ENCODE measurements around the gene SCN4B.

Gene SCN4B

DNA sequence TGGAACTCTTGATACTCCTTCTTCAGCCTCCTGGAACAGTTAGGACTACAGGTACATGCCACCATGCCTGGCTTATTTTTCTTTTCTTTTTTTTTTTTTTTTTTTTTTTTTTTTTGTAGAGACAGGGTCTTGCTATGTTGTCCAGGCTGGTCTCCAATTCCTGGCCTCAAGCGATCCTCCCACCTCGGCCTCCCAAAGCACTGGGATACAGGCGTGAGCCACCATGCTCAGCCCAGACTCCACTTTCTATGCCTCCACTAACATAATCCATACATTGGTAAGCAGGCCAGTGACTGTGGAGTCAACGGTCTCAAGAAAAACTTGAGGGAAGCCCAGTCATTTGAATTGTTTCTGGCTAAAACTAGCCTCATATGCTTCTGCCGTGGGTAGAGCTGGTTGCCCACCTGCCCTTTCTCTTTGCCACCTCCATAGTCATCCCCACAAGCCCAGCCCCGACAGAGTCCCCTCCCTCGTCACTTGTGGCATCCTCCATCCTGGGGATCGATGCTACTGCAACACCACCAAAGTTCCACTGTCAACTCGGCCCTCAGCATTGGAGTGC lies 21.5 kb upstream of the SCN4B start:
- no peak for DNase-seq (ENCODE audit: low spot score)

DNA sequence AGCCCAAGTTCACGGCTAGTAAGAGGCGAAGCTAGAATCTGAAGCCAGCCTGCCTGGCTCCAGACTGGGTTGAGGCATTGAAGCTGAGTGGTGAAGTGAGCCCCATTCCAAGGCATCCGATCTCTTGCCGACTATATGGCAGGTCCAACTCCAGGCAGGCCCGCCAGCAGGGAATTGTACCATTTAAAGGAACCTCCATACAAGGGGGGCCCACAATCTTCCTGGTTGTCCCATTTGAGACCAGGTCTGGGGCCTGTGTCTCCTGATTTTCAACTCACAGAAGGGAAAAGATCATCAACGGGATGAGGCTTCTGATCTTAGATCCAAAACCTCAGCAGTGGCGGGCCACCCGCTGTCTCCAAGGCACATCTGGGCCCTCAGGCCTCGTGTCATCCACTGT lies 19.7 kb upstream of the SCN4B start:
- DNase-seq (ENCODE audit: low spot score) = no peak

DNA sequence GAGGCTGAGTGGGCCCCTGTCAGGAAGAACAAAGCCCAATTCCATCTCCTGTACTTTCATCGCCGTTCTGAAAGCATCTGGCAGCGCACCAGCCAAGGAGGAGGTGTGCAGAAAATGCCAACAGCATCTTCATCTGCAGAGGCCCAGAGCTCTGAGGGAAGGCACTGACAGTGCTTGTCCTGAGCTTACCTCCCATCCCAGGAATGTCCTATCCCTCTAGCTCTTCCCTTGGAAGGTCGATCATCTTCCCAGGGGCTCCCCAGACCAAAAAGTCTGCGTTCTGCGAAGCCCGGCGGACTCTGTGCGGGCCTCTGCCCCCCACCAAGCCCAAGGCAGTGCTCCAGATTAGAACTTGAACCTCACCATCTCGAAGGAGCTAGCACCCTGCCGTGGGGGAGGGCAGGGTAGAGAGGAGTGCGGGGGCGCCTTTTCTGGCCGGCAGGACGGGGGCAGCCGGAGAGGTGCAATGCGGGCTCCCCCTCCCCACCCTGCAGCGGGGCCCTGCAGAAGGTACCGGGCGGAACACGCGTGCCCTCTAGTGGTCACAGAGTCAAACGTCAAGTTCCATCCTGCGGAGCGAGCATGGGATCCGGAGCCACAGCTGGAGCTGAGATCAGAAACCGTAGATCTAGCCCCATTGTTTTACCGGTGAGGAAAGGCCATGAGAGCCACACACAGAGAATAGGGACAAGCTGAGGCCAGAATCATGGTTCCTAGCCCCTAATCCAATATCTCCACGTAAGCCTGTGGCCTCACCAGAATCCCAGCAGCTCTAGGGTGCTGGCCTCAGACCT lies 18.8 kb upstream of the SCN4B start:
- peak; percentile 54 for DNase-seq (ENCODE audit: low spot score)

DNA sequence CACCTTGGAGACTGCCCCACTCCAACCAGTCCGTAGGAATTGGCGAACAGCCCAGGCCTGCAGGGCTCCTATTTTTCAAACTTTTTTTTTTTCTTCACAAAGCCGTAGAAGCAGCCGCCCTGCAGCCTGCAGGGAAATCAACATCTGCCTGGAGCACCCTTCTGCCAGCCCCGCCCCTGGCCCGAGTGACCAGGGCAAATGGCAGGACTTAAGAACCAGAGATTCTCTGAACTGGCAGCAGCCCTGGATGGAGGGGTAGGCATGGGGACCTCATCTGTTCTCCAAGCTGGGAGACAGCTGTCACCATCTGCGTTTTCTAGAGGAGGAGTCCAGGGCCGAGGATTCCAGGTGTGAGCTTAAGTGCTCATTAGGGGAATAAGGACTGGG lies 18.3 kb upstream of the SCN4B start:
- no peak for DNase-seq (ENCODE audit: low spot score)

DNA sequence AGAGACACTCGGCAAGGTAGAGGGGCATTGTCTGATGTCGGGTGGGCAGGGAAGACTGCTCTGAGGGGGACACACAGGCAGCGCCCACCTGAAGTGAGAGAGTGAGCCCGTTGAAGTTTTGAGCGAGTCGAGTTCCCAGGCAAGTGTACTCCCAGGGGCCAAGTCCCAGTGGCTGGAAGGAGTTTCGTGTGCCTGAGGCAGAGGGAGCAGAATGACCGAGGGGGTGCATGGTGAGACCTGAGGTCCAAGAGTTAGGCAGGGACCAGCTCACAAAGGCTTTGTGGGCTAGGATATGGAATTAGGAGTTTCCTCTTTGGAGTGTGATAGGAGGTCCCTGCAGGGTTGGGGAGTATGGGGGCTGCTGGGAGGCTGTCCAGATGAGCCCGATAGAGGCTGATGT lies 17.6 kb upstream of the SCN4B start:
- DNase-seq (ENCODE audit: low spot score) = no peak

DNA sequence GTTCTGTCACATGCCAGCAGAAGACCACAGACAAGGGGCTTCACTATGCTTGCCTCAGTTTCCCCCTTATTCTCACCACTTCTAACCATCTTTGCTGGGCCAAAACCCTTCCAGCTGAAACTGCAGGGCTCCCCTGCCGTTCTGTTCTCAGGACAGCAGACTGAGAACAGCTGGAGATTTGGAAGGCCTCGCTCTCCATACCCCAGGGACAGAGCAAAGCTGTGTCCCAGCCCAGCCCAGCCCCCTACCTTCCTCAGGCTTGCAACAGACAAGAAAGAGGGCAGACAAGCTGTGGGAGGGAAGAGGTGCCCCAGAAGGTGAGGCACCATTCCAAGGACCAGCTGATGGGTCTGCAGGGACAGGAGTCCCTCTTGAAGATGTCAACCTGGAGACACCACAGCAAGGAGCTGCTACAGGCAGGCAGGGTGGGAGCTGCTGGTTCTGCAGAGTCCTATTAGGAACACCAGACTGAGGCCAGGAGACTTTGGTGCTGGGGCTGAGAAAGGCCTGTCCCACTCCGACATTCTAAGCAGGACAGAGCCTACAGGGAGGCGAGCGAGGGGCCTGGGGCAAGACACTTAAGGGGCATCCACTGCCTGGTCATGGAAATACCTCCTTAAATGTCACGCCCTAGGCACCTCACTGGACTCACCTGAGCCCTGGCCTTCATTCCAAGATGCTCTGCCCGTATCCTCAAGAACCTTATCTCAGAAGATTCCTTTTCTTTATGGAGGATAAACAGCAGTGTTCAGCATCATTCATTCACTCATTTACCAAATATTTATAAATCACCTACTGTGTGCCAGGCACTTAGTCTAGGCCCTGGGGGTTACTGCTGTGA lies 16.9 kb upstream of the SCN4B start:
- no peak for DNase-seq (ENCODE audit: low spot score)

DNA sequence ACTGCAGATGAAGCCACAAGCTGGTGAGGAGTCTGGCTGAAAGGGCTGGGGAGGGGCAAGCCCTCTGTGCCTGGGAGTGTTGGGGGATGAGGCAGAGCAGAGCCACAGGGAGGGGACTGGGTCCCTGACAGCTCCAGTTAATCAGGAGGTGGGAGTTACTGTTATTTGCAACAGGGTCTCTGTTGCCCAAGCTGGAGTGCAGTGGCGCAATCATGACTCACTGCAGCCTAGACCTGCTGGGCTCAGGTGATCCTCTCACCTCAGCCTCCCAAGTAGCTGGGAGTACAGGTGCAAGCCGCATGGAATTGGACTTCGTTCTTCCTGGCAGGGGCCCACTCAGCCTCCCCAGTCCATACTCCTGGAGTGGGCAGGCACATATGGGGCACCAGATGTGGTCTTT lies 16.1 kb upstream of the SCN4B start:
- DNase-seq (ENCODE audit: low spot score) = no peak

DNA sequence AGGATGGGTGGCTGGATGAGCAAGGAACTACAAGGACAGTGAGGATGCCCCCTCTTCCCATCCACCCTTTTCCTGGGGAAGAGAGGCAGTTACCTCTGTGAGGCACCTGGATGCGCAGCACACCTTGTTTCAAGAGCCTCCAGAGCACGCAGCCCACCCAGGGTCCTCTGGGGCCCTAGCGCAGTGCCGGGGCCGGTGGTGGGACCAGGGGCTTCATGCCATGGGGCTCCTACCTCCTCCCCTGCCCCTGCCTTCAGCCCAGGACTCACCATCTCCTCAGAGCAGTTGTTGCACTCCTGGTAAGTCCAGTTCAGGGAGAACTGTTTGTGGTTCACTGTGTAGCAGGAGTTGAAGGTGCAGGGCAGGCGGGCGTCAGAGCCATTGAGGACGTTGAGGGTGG lies 15.7 kb upstream of the SCN4B start:
- DNase-seq (ENCODE audit: low spot score) = no peak

DNA sequence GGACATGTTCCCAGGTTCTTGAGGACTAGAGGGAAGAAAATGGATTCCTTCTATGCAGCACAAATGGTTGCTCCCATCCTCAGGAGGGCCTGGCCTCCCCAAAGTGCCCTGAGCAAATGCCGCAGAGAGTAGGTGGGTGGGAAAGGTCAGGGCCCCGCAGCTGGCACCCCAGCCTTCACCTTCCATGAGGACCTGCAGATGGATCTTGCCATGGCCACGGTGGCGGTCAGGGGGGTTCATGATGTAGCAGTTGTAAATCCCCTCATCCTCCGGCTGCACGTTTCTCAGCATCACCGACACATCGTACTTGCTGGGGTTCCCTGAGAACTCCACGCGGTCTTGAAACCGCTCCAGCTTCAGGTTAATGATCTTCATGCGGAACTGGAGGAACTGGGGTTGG lies 15.3 kb upstream of the SCN4B start:
- DNase-seq (ENCODE audit: low spot score) = no peak

DNA sequence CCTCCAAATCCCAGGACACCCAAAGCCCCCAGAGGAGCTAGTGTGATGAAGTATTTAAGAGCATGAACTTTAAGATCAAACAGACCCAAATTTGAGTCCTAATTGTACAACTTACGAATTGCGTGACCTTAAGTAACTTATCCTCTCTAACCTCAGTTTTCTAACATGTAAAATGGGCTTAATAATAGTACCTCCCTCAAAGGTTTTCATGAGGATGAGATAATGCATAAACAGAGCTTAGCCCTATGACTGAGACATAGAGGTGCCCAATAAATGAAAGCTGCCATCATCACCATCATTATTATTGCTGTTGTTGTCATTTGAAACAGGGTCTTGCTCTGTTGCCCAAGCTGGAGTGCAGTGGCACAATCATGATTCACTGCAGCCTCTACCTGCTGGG lies 14.6 kb upstream of the SCN4B start:
- no peak for DNase-seq (ENCODE audit: low spot score)

DNA sequence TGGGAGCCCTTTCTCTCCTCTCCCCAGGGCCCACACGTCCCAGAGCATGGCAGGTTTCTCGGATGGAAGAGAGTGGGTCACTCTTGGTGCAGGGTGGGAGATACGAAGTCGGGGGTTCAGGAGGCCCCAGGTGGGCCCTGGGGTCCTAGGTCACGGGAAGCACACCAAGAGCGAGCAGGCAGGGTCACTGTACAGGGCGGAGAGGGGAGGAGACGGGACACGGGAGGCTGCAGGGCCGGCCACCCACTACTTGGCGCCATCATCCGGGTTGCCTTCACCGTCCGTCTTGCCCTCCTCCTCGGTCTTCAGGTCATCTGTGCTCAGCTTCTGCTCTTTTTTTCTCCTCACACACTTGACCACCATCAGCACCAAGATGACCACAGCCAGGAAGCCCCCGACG lies 14.0 kb upstream of the SCN4B start:
- DNase-seq (ENCODE audit: low spot score) = no peak

DNA sequence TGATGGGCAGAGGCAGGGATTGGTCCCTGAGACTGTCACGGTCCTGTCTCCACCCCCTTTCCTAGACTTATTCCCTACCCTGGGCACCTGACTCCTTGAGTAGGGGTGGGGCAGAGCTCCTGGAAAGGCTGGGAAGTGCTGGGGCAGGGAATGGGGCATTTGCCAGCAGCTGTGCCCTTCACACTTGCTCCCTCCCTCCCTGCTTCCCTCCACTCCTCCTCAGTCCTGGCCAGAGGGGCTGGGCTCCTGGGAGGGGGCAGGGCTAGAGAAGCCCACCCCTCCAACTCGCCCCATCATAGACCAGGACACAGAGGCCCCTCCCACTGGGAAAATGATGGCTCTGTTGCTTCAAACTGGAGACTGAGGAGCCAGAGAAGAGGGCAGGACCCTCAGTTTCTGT lies 12.3 kb upstream of the SCN4B start:
- no peak for DNase-seq (ENCODE audit: low spot score)

DNA sequence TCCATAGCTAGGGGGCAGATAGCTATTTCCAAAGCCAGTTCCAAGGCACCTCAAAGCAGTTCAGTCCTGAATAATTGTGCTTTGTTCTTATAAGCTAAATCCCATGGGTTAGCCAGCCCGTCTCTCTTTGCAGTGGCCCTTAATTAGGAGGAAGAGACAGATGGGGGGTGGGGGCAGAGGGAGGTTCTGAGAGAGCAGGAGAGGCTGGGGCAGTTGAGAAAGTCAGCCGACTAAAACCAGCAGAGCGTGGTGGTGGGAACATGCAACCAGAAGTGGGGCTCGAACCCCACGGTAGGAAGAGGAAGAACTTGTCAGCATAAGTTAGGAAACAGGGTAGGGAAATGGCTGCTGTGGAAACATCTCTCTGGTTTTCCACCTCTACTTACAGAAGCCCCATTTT lies 10.9 kb upstream of the SCN4B start:
- DNase-seq (ENCODE audit: low spot score) = no peak

DNA sequence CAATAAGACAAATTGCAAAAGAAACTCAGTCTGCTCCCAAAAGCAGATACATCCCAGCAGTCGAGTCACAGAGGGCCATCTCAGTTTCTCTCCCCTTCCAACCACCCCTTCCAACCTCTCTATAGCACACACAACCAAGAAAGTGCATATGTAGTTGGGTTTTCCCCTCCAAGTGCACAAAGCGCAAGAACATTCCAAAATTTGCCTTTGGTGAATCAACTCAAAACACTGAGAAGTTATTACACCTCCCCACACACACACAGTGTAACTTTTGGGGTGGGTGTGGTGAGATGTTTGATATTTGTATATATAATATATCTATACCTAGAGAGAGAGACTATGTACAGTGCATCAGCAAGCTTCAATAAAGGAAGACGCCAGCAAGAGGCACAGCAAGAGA lies 10.2 kb upstream of the SCN4B start:
- DNase-seq (ENCODE audit: low spot score) = no peak

DNA sequence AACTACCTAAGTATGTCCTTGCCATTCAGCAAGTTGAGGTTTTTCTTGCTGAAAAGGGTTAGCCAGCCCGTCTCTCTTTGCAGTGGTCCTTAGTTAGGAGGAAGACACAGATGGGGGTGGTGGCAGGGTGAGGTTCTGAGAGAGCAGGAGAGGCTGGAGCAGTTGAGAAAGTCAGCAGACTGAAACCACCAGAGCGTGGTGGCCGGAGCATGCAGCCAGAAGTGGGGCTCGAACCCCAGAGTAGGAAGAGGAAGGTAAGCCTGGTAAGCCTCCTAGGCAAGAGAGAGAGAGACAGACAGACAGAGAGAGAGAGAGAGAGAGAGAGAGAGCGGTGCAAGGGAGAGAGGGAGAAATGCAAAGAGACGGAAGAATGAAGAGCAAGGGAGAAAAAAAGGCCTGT lies 9.2 kb upstream of the SCN4B start:
- no peak for DNase-seq (ENCODE audit: low spot score)

DNA sequence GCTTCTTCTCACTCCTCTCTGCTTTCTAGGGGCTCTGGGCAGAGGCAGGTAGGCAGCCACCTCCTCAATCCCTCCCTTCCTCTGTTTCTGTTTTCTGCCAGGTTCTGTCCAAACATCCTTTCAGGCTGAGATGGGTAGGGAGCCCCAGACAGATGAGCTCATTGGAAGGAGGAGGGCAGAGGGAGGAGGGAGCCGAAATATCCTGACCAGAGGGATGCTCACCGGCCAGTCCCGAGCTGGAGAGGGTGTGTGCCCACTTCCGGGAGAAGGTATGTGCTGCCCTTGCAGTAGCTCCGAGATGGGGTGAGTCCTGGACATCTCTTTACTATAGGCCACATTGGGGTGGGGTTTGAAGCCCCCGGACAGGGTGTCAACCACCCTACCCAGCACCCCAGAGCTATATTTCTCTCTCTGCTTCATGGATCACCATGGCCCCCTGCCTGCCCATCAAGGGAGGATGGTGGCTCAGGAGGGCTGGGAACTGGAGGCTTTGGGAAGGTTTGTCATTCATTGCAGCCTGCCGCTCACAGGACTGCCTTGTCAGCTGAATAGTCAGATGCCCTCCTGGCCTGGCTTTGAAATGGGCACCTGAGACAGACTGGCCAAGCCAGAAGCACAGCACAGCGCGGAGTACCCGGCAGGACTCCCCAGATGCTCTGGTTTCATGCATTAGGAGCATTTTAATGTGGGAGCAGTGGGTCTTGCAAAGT lies 4.7 kb upstream of the SCN4B start:
- DNase-seq (ENCODE audit: low spot score) = no peak

DNA sequence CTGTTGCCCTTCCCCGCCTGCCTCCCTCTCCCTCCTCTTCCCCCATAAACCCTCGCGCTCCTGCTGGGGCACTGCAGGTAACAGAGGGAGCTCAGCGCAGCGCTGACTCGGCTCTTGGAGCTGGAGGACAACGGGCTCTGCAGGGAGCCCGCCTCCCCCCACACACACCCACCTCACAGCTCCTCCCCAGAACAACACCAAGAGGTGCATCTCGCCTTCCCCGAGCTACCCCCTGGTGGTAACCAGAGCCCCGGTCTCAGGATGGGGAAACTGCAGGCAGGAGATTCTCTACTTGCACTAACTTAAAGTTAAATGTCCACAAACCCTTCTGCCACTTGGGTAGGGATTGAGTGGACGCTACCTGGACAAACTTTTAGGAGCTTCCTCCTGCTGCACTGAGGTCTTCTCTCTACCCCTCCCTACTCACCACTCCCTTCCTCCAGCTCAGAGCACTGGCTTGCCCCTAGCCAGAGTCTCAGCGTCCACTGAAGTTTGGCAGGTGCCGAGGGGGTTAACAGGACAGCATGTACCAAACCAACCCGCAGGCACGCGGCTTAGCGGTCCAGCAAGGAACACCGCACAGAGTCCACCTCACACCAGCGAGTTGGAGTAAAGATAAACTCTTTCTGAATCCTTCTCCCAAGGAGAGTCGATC lies 4.0 kb upstream of the SCN4B start:
- no peak for DNase-seq (ENCODE audit: low spot score)

DNA sequence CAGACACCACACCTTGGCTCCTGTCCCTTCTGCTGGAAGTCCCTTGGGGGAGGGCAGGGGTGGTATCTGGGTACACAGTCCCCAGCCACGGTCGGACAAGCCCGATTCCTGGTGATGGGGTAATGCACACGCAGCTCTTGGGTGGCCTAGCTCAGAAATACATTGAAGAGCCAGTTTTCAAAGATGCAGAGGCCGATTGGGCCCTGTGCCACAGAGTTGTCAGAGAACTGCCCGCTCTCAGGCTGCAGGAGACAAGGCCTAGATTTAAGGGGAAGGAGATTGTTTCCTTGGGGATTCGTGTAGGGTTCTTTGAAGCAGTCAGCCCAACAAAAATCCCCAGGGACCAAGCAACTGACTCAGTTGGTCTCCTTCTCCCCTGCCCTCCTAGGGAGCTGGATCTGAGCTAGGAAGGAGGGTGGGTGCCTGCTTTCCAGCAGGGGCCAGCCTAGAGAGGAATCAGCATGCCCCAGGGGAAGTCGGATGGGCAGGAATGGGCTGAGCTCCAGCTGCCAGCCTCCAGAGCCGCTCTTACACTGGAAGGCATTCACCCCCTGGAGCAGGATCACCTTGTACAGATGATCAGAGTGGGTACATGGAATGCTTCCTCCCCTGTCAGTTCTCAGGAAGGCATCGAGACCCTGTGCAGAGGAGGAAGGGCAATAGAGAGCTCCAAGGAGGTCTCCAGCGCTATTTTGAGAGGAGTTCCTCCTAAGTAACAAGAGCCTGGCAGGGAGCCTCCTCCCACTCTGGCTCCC lies 3.3 kb upstream of the SCN4B start:
- no peak for DNase-seq (ENCODE audit: low spot score)

DNA sequence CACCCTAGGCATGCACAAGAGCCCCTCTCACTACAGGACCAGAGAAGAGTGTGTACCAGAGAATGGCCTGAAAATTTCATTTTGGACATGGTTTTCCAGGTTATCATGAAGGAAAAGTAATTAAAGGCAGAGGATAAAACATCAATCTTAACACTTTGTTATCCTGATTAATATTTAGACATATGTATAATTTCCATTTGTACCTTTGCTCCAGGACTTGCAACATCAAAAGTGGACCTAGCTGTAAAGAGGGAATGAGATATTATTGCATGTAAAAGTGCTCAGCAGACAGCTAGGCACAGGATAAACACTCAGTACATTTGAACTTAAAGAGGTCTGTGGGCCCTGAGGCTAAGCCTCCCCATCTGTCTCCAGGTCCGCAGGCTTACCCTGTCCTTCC lies 2.0 kb upstream of the SCN4B start:
- DNase-seq (ENCODE audit: low spot score) = no peak

DNA sequence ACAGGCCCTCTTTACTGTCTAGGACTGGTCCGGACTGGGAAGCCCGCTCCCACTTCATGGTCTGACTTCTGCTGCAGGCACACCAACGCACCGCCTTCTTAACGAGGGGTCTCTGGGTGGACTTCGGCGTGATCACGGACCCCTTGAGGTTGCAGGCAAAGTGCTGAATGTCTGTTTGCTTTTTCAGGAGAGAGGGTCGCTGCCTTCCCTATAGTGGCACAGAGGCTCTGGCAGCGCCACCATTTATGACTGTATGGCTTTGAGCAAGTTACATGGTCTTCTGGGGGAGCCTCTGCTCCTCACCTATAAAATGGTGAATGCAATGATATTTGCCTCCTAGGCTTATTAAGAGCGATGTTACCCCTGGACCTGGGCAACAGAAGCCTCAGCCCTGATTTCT lies 1.4 kb upstream of the SCN4B start:
- no peak for DNase-seq (ENCODE audit: low spot score)

DNA sequence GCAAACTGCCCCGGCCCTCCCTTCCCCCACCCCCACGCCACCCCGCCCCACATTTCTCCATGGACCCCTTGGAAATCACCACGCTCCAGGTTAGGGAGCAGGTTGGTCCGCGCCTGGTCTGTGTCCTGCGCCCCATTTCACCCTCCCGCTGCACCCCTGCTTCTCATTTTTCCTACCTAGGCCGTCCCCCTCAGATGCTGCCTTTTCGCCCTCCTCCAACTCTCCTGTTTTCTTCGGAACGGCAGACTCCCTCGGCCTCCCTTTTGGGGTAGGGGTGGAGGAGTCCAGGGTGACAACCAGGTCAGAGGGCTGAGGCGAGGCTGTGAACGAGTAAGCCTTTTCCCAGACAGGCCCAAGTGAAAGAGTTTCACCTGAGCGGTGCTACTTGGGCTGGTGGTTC lies 893 bp upstream of the SCN4B start:
- DNase-seq (ENCODE audit: low spot score) = no peak

All from RKO (cell line).